ENCODE results near the gene CMTM7. TPM values are rescaled to one million over a fixed set of nuclear protein-coding genes. Genes with fewer than 3 reads are reported as not detected.
"Not testable (repeated sequence)": the region's sequence is repeated elsewhere in the genome, so short reads cannot be mapped to it uniquely, and the experiment has no call there.

Gene CMTM7
- total RNA-seq, 1 donor from 2014 or later = 3.6 TPM

GRCh38 chr3:32456429-32457130, 64.9 kb downstream of the CMTM7 start:
- ATAC-seq = no peak
- peak; percentile 31 for DNase-seq (ENCODE audit: low spot score)

DNA sequence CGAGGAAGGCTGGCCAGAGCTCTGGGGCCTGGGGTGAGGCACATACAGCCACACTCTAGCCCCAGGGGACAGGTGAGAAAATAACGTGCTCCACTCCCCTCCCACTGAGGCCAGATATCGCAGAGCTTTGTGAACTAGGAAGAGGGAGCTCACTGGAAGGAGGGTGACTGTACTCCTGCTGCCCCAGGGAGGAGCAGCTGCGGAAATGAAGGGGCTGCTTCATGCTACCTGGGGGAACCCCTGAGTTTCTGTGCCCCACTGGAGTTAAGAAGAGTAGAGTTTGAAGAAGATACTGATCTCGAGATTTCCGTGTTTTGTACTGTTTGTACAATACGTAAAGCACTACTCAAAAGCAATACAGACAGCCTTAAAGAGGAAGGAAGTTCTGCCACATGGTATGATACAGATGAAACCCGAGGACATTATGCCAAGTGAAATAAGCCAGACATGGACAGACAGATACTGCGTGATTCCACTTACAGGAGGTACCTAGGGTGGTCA, 66.4 kb downstream of the CMTM7 start:
- no peak for ATAC-seq

DNA sequence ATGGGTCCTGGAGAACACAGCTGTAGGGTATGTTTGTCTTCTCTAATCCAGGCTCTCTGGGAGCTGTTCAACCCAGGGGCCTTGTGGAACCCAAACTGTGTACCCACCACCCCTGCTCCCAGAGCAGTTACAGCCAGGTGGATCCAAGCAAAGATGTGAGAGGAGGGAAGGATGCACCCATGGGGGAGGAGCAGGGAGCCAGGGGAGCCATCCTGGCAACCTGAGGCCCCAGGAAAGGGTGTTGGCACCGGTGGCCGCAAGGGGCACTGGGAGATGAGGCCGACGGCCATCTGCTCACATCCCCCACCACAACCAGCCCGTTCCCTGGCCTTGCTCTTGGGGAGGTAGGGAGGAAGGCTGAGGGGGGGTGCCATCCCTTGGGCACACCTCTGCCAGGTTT, 67.8 kb downstream of the CMTM7 start:
- no peak for DNase-seq (ENCODE audit: low spot score)
- ATAC-seq = no peak

More for the DNA sequence above, 66.4 kb downstream of the CMTM7 start:
- DNase-seq (ENCODE audit: low spot score) = peak; percentile 41

GRCh38 chr3:32460031-32460749, 68.5 kb downstream of the CMTM7 start:
- no peak for ATAC-seq
- no peak for DNase-seq (ENCODE audit: low spot score)

DNA sequence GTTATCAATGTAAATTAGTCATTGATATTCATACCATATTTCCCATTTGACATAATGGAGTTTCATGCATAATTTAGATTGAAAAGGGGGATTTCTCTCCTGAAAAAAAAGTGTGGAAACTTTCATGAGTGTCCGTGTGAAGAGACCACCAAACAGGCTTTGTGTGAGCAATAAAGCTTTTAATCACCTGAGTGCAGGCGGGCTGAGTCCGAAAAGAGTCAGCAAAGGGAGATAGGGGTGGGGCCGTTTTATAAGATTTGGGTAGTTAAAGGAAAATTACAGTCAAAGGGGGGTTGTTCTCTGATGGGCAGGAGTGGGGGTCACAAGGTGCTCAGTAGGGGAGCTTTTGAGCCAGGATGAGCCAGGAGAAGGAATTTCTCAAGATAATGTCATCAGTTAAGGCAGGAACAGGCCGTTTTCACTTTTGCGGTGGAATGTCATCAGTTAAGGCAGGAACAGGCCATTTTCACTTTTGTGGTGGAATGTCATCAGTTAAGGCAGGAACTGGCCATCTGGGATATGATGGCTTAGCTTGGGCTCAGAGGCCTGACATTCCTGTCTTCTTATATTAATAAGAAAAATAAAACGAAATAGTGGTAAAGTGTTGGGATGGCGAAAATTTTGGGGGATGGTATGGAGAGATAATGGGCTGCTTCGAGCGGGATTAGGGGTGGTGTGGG, 69.3 kb downstream of the CMTM7 start:
- not testable (repeated sequence) for DNase-seq (ENCODE audit: low spot score); ATAC-seq

DNA sequence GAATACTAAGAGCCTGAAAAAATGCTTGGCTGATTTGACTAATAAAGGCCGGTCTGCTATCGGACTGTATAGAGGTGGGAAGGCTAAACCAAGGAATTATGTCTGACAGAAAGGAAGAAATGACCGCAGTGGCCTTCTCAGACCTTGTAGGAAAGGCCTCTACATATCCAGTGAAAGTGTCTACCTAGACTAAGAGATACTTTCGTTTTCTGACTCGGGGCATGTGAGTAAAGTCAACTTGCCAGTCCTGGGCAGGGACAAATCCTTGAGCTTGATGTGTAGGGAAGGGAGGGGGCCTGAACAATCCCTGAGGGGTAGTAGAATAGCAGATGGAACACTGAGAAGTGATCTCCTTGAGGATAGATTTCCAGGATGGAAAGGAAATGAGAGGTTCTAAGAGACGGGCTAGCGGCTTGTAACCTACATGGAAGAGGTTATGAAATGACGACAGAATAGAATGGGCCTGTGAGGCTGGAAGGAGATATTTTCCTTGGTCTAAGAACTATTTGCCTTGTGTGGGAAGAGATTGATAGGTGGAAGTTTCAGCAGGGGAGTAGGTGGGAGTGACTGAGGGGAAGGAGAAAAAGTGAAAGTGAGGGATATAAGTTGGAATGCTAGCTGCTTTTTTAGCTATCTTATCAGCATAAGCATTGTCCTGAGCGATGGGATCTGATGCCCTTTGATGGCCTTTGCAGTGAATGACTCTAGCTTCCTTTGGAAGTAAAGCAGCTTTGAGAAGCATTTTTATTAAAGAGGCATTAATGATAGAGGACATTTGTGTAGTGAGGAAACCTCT, 70.7 kb downstream of the CMTM7 start:
- not testable (repeated sequence) for ATAC-seq; DNase-seq (ENCODE audit: low spot score)

- not testable (repeated sequence) for DNase-seq (ENCODE audit: low spot score); ATAC-seq
Observed at GRCh38 chr3:32463415-32463814, 71.8 kb downstream of the CMTM7 start.

DNA sequence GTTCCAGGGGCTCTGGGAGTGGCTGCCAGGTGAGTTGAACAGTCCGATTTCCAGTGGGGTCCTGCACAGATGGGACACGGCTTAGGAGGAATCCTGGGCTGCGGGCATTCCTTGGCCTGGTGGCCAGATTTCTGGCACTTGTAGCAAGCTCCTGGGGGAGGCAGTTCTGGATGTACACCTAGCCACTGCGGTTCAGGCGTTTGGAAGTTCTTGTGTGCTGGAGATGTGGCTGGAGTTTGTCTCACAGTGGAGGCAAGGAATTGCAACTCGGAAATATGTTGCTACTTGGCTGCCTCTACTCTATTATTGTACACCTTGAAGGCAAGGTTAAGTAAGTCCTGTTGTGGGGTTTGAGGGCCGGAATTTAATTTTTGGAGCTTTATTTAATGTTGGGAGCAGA, 73.1 kb downstream of the CMTM7 start:
- not testable (repeated sequence) for DNase-seq (ENCODE audit: low spot score); ATAC-seq

DNA sequence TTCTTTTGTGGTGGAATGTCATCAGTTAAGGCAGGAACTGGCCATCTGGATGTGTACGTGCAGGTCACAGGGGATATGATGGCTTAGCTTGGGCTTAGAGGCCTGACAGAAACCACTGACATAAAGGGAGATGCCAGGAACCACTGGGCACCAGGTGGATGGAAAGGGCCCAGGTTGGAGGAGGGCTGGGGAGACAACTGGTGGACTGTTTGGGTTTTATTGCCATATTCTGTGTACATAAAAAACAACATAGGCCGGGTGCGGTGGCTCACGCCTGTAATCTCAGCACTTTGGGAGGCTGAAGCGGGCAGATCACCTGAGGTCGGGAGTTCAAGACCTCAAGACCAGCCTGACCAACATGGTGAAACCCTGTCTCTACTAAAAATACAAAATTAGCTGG, 75.2 kb downstream of the CMTM7 start:
- DNase-seq (ENCODE audit: low spot score); ATAC-seq: not testable (repeated sequence)

GRCh38 chr3:32467333-32468070, 75.8 kb downstream of the CMTM7 start:
- ATAC-seq = peak; percentile 90
- DNase-seq (ENCODE audit: low spot score) = peak; percentile 73

DNA sequence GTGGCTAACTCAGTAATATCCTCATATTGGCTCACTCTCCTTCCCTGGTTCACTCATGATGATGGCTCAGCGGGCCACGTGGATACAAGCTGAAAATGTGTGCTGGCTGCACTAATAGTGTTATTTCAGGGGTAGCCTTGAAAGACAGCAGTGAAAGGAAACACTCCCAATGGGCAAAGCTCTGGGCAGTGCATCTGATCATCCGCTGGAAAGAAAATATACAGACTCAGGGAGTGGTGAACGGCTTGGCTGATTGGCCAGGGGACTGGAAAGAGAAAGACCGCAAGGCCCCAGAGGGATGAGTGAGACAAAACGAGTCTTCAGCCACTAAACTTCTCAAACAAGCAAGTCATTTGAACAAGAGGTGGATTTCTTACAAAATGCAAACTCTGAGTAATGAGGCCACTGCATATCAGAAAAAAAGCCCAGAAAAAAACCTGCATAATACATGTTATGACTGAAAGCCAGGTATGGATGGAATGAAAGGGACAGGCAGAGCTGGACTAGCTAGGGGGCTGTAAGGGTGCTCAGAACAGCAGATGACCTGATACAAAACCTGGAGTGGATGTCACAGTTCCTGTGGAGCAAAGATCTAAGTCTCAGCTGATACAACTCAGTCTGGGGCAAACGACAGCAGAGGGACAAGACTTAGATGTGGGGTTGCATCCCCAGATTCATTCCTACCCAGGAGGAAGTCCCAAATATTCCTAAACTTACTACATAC, 77.7 kb downstream of the CMTM7 start:
- ATAC-seq = no peak
- DNase-seq (ENCODE audit: low spot score) = no peak

DNA sequence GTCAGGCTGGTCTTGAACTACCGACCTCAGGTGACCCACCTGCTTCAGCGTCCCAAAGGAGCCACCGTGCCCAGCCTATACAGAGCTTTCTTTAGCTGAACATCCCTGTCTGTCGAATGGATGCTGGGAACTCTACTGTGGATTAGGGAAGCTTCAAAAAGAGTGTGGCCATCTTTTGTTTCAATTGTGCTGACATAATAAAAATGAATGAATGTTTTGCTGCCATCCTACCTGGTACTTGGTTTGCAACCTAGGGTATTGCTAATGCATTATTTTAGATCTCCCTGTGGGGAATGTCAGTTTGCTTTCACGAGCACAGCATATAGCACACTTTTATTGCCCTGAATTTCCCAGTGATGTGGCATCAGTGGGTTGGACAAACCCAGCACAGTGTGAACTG, 78.7 kb downstream of the CMTM7 start:
- no peak for ATAC-seq
- DNase-seq (ENCODE audit: low spot score) = no peak

DNA sequence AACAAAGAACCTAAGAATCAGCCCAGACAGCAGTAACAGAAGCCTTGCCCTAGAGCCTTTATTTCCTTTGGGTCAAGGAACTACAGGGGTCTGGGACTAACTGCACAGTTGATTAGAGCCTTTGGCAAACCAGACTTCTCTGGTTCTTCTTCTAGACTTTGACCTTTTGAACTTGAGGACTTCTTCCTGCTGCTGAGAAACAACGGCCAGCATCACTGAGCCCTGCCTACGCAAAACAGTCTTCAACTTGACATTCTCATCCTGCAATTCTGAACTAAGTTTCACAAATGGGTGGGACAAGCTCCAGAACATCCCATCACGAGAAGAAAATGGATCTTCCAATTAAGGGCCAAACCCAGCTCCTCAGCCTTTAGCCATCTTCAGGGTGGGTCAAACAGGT, 79.6 kb downstream of the CMTM7 start:
- DNase-seq (ENCODE audit: low spot score) (no peak), ATAC-seq (no peak)

GRCh38 chr3:32472151-32472550, 80.5 kb downstream of the CMTM7 start:
- DNase-seq (ENCODE audit: low spot score) = not testable (repeated sequence)

DNA sequence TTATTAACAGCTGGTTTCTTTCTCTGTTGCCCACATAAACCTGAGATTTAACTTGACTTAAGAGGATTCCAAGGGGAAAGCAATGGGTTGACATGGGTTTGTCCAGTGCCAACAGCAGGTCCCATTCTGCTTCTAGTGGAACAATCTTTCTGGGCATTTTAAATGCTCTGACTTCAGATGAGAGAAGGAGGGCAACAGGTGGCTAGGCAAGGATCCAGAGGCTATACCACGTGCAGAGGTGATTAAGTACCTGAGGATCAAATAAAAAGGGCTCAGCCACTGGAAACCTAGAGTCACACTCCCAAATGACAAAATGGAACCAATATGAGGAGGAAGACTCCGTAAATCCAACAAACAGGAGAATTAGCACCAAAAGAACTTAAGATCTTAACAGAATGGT, 82.5 kb downstream of the CMTM7 start:
- no peak for ATAC-seq
- DNase-seq (ENCODE audit: low spot score) = no peak

More at GRCh38 chr3:32472151-32472550, 80.5 kb downstream of the CMTM7 start:
- ATAC-seq = not testable (repeated sequence)

- no peak for ATAC-seq
- no peak for DNase-seq (ENCODE audit: low spot score)
Observed at GRCh38 chr3:32480604-32481003, 89.0 kb downstream of the CMTM7 start.

GRCh38 chr3:32481791-32482631, 90.4 kb downstream of the CMTM7 start:
- ATAC-seq (no peak), DNase-seq (ENCODE audit: low spot score) (no peak)

DNA sequence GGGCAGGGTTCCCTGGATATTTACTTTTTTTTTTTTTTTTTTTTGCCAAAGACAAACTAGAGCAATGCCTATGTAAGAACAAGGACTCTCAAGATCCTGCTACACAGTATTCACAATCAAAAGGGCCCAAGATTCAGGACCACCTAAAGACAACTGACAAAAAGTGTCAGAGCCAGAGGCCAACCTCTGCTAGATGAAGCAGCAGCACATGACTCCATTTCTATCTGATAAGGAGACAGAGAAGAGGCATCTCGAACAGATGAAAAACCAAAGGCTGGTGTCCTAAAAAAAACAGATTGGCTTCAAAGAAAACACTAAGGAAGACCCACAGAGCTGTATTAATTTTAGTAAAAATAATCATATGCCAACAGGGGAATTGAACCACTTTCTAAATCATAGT, 91.0 kb downstream of the CMTM7 start:
- no peak for ATAC-seq
- DNase-seq (ENCODE audit: low spot score) = no peak

Data from left lobe of liver (tissue), 2 donors.